ENCODE measurements around the gene TMTC1.

The TMTC1 gene

DNA sequence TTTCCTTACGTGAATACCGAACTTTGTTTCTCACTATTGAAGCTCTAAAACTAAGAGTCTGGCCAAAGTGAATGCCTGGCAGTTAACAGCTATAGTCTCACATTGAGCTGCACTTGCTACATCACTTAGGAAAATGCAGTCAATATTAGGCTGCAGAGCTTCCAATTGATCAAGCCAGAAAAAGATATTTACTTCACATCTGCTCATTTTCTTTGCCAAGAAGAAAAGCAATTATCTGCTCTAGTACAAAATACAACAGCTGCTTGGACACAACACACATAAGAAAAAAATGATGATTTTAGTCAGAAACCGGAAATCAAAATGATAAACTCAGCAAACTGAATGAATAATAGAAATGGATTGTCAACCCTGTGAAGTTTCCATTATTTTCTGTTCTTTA lies 45.4 kb downstream of the TMTC1 start:
- DNase-seq, result no peak

- no peak for DNase-seq
Measured at GRCh38 chr12:29737644-29738043, 46.1 kb downstream of the TMTC1 start.

GRCh38 chr12:29735604-29736003 lies 48.1 kb downstream of the TMTC1 start:
- DNase-seq, result no peak

GRCh38 chr12:29734734-29735133 lies 49.0 kb downstream of the TMTC1 start:
- no peak for DNase-seq

DNA sequence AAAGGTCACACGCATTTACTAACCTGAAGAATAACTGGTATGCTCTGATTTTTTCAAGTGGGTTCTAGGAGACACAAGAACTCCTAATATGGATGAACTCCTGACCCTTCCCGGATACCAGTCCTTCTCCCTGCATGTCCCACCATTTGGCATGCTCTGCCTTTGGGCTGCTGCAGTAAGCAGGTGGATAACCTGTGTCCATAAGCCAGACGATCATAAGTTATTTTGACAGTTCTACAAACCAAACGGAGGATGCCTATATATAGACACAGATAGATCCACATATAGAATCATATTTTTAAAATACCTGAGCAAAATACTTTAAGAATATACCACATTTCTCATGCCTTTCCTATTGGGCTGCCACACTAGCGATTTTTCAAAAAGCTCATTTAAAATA lies 49.4 kb downstream of the TMTC1 start:
- no peak for DNase-seq

DNA sequence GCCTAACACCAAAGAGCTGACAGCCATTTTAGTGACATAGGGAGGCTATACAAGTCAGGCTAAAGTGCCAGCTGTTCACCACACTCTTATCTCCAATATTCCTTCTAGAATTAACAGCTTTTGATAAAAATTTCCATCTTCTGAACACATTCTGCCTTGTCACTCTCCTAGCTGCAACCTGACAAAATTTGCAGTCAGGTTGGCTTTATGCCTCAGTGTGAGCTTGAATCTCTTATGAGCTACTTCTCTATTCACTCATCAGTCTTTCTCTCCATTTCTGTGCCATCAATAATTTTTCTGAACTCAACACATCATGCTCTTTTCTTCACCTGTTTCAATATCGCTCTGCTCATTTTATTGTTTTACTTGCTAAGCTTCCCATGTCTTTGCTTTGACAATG lies 50.2 kb downstream of the TMTC1 start:
- no peak for DNase-seq

- no peak for DNase-seq
Measured at GRCh38 chr12:29733060-29733459, 50.7 kb downstream of the TMTC1 start.

GRCh38 chr12:29732593-29732992 lies 51.1 kb downstream of the TMTC1 start:
- DNase-seq, result no peak

- no peak for DNase-seq
Measured at GRCh38 chr12:29732191-29732590, 51.6 kb downstream of the TMTC1 start.

DNA sequence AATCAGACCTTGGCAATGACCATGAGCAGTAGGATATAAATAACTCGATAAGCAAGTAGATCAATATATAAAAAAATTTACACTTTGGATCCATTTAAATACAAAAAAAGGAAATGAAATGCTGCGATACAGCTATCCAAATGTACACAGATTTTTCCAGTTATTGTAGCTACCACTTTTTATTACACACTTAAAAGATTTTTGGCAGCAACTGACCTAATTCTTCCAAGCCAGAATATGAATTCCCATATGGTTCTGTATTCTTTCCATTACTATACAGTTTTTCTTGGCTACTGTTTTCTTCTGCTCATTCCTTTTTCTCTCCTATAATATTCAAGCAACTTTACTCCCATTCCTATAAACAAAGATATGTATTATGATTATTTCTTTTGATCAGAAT lies 52.2 kb downstream of the TMTC1 start:
- no peak for DNase-seq

DNA sequence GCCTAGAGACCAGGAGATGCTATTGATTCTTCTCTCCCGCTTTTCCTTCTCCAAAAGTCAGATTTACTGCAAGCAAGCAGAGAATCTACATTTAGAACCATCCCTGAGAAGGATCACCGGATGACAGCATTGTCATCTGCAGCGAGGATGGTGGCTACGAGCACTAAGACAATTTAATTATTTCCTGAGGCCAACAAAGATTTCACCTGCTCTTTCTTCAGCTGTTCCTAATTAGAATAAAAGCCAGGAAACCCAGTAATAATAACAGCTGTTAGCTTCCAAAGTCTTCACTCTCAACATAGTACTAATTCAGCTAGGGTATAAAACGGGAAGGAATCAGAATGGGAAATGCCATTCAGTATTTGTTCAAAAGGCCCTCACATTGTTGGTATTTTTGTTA lies 53.3 kb downstream of the TMTC1 start:
- DNase-seq, result no peak

DNA sequence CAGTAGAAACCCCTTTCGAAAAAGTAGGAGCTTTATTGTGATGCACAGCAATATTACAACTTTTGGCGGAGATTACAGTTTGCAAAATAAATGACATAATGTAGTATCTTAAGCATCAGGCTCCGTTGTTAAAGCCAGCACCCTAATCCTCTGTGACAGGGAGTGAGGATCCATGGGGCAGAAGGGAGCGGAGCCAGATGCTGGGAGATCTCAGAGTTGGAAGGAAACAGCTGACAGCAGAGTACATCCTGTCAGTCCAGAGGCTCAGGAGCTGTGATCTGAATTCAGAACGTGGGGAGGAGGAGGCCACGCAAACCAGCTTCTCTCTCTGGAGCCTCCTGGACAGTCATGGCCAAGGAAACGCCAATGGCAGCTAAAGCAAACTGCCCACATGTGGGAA lies 55.7 kb downstream of the TMTC1 start:
- DNase-seq, result no peak

GRCh38 chr12:29726741-29727348 lies 56.9 kb downstream of the TMTC1 start:
- no peak for DNase-seq

DNA sequence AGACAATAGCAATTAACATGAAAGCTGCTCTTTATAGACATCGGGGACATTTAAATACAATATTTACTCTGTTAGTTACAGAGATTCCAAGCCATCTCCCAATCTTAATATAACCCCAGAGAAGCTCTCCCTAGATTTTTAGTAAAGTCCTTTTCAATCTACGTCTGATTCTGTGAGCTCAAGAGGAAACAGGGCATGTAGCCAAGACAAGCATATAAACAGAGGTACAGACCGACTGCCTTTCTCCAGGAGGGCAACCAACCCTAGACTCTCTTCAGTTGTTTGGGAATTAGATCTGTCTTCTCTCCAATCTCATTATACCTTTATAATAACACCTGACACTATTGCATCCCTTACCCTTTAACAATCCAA lies 57.4 kb downstream of the TMTC1 start:
- no peak for DNase-seq

- DNase-seq, result no peak
Measured at GRCh38 chr12:29725587-29726320, 58.0 kb downstream of the TMTC1 start.

GRCh38 chr12:29722164-29722563 lies 61.6 kb downstream of the TMTC1 start:
- DNase-seq, result no peak

GRCh38 chr12:29719381-29719780 lies 64.4 kb downstream of the TMTC1 start:
- DNase-seq, result no peak

DNA sequence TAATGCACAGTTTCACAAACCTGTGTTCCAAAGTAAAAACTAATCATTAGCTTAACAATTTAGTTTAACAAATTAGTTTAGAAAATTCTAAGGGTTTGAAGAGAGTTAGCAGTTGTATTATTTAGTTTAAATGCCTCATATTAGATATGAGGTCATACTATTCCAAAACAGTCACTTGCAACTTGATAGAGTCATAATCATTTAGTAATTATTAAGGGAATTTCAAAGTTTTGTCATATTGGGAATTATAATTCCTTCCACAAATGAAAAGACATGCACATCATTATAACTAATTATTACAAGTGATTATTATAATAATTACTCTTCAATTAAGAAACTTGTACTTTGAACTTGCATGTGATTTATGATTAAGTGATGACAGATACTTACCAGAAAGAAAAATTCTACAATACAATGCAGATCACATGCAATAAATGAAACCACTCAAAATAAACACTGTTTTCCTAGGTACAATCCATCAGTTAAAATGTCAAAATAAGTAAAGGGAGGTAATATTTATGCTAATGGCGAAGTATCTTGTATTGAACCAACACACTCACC lies 66.1 kb downstream of the TMTC1 start:
- no peak for DNase-seq

- DNase-seq, result no peak
Measured at GRCh38 chr12:29714966-29715365, 68.8 kb downstream of the TMTC1 start.

DNA sequence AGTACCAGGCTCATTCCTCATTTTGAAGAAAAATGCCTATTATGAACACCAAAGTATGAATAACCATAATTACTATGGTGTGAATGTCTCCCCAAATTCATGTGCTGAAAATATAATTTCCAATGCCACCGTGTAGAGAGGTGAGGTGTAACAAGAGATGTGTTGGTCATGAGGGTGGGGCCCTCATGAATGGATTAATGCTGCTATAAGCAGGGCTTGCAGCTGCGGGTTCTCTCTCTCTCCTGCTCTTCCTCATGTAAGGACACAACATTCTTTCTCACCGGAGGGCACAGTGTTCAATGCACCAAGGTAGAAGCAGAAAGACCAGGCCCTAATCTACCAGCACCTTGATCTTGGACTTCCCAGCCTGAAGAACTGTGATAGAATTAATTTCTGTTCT lies 70.0 kb downstream of the TMTC1 start:
- DNase-seq, result no peak

- no peak for DNase-seq
Measured at GRCh38 chr12:29711381-29711780, 72.4 kb downstream of the TMTC1 start.

DNA sequence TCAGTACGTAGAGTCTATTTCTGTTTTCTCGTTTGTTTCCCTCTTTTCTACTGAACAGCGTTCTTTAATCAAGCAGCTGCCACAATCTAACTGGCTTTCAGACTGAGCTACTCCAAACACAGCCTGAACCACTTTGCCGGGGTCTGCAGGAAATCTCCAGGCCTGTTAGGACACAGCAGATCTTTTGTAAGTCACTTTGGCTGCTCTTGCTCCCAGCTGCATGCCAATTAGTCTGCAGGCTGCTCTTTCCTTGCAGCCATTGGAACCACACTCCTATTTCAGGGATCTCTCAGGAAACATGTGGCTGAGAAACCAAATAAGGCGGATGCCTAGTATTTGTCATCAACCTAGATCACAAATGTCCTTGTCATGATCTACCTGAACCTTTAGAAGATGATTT lies 73.6 kb downstream of the TMTC1 start:
- DNase-seq, result no peak

DNA sequence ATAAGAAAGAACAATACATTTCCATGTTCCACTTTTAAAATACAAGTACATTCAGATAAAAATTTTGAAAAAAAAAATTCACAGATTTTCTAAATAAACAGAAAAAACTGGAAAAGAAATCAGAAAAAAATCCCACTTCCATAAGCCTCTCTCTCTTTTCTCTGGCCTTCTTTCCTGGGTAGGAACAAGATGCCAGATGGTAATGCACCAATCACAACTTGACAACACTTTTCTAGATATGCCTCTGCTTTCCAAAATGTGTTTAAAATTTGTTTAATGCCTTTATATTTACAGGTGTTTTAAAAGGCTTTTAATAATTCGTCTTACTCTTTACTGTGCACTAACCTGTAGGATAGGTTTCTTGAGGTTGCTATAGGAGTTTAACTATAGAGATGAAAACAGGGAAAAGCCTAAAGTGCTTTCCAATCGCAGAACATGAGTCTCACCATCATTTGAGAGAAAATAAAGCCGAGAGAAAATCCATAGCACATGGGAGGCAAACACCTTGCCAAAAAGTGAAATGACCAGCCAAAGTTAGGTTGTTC lies 74.2 kb downstream of the TMTC1 start:
- no peak for DNase-seq

- no peak for DNase-seq
Measured at GRCh38 chr12:29709054-29709453, 74.7 kb downstream of the TMTC1 start.
